ENCODE results near the gene PLGLB1.
"Not testable (repeated sequence)": the region's sequence is repeated elsewhere in the genome, so short reads cannot be mapped to it uniquely, and the experiment has no call there.

PLGLB1 gene

GRCh38 chr2:87021744-87022143, at the start of gene PLGLB1:
Gene PLGLB1 (minus strand): TSS chr2:87021844. CDS start chr2:87021783, 61 bp downstream.
- DNase-seq = not testable (repeated sequence)

GRCh38 chr2:87064305-87064704, 42.7 kb upstream of the PLGLB1 start:
- DNase-seq = not testable (repeated sequence)

GRCh38 chr2:87063431-87063830, 41.8 kb upstream of the PLGLB1 start:
- not testable (repeated sequence) for DNase-seq

- DNase-seq = not testable (repeated sequence)
Observed at GRCh38 chr2:87061519-87061918, 39.9 kb upstream of the PLGLB1 start.

GRCh38 chr2:87057606-87058005, 36.0 kb upstream of the PLGLB1 start:
- not testable (repeated sequence) for DNase-seq

- not testable (repeated sequence) for DNase-seq
Observed at GRCh38 chr2:87056843-87057242, 35.2 kb upstream of the PLGLB1 start.

- DNase-seq = not testable (repeated sequence)
Observed at GRCh38 chr2:87056435-87056834, 34.8 kb upstream of the PLGLB1 start.

- DNase-seq = not testable (repeated sequence)
Observed at GRCh38 chr2:87054375-87054774, 32.7 kb upstream of the PLGLB1 start.

GRCh38 chr2:87041321-87041978, 19.8 kb upstream of the PLGLB1 start:
- not testable (repeated sequence) for DNase-seq

GRCh38 chr2:87028607-87029006, 7.0 kb upstream of the PLGLB1 start:
- DNase-seq = not testable (repeated sequence)

- DNase-seq = not testable (repeated sequence)
Observed at GRCh38 chr2:87026816-87027215, 5.2 kb upstream of the PLGLB1 start.

GRCh38 chr2:87025927-87026326, 4.3 kb upstream of the PLGLB1 start:
- not testable (repeated sequence) for DNase-seq

GRCh38 chr2:87023988-87024615, 2.5 kb upstream of the PLGLB1 start:
- not testable (repeated sequence) for DNase-seq

GRCh38 chr2:87021043-87021442, 601 bp downstream of the PLGLB1 start:
- DNase-seq = not testable (repeated sequence)

GRCh38 chr2:87019053-87019452, 2.6 kb downstream of the PLGLB1 start:
- DNase-seq = not testable (repeated sequence)

- DNase-seq = not testable (repeated sequence)
Observed at GRCh38 chr2:87014489-87015169, 7.0 kb downstream of the PLGLB1 start.

- not testable (repeated sequence) for DNase-seq
Observed at GRCh38 chr2:87004398-87004797, 17.2 kb downstream of the PLGLB1 start.
